GM12878 (cell line): ENCODE data around the gene THAP3.

ENCODE experiments used
- ASH2L ChIP-seq: fragments of 300-600, 200-600 bp; sonication (generic); IDR thresholded peaks from 2 replicates; pipeline ENCODE4 v1.6.1; 2017; ENCODE audit warnings: low read depth, mild to moderate bottlenecking, borderline replicate concordance
- CBX5 ChIP-seq: sonication (generic); IDR thresholded peaks from 2 replicates; pipeline ENCODE4 v1.6.1; 2016; ENCODE audit warnings: low read depth, moderate library complexity, mild to moderate bottlenecking, inconsistent platforms
- CEBPZ ChIP-seq: fragments of 150-350 bp; IDR thresholded peaks from 2 replicates; pipeline ENCODE4 v1.6.1; 2016; ENCODE audit warnings: low read depth, low read length
- ESRRA ChIP-seq: IDR thresholded peaks from 2 replicates; pipeline ENCODE4 v1.6.1; 2012; ENCODE audit warnings: mild to moderate bottlenecking, low read length, improper control_type of control experiment
- IRF5 ChIP-seq: fragments of 450-650 bp; IDR thresholded peaks from 2 replicates; pipeline ENCODE4 v1.6.1; 2017; ENCODE audit warnings: borderline replicate concordance
- POLR2AphosphoS5 ChIP-seq: IDR thresholded peaks from 2 replicates; pipeline ENCODE4 v1.6.1; 2011; ENCODE audit warnings: mild to moderate bottlenecking, low read length, inconsistent platforms
- REST ChIP-seq: IDR thresholded peaks from 2 replicates; pipeline ENCODE4 v1.6.1; 2012; ENCODE audit warnings: mild to moderate bottlenecking, low read depth, low read length
- TARDBP ChIP-seq: IDR thresholded peaks from 2 replicates; pipeline ENCODE4 v1.6.1; 2016; ENCODE audit warnings: borderline replicate concordance
- YBX1 ChIP-seq: fragments of 450-650 bp; IDR thresholded peaks from 2 replicates; pipeline ENCODE4 v1.6.1; 2016; ENCODE audit warnings: antibody characterized with exemption
- ZNF274 ChIP-seq: IDR thresholded peaks from one replicate; pipeline ENCODE4 v1.8.0; 2011; ENCODE audit not compliant: insufficient read length, insufficient read depth

- TF ChIP-seq ASH2L (no peak), YBX1 (no peak), IRF5 (no peak), ZNF274 (no peak), POLR2AphosphoS5 (no peak), CEBPZ (no peak), CBX5 (no peak), ESRRA (no peak), REST (no peak), TARDBP (no peak)
Observed at GRCh38 chr1:6648556-6648955, 23.9 kb downstream of the THAP3 start.
